Measurements from ENCODE around the gene EXD3. TPM values are rescaled to one million over a fixed set of nuclear protein-coding genes. Genes with fewer than 3 reads are reported as not detected.

EXD3 gene
- total RNA-seq, 2 donors from 2014 or later, result 5.9 to 6.0 TPM

DNA sequence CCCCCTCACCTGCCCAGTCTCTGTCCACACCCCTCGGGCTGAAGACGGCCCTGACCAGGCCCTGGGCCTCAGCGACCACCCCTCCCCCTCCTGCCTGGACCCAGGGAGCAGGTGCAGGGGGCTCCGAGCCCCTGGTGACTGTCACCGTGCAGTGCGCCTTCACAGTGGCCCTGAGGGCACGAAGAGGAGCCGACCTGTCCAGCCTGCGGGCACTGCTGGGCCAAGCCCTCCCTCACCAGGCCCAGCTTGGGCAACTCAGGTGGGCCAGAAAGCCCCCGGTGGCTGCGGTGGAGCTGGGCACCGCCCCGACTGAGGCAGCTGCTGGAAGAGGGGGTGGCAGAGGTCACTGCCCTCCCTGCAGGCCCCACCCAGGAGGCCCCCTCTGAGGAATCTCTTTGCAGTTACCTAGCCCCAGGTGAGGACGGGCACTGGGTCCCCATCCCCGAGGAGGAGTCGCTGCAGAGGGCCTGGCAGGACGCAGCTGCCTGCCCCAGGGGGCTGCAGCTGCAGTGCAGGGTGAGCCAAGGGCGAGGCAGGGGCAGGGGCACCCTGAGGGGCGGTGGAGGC, 10.5 kb upstream of the EXD3 start:
- peaks cover 0 to 7% of the 10 kb centered on the region in 2 donors for H3K4me1 ChIP-seq
- no peaks in the 10 kb centered on the region for H3K36me3 ChIP-seq
- no peak for DNase-seq (ENCODE audit: low spot score)
- H3K27me3 ChIP-seq, result no peaks in the 10 kb centered on the region
- no peak overlapping the region for H3K27ac ChIP-seq
- H3K9me3 ChIP-seq, result no peaks in the 10 kb centered on the region
- H3K4me3 ChIP-seq, result no peak overlapping the region
- TF ChIP-seq, protein P1, sequence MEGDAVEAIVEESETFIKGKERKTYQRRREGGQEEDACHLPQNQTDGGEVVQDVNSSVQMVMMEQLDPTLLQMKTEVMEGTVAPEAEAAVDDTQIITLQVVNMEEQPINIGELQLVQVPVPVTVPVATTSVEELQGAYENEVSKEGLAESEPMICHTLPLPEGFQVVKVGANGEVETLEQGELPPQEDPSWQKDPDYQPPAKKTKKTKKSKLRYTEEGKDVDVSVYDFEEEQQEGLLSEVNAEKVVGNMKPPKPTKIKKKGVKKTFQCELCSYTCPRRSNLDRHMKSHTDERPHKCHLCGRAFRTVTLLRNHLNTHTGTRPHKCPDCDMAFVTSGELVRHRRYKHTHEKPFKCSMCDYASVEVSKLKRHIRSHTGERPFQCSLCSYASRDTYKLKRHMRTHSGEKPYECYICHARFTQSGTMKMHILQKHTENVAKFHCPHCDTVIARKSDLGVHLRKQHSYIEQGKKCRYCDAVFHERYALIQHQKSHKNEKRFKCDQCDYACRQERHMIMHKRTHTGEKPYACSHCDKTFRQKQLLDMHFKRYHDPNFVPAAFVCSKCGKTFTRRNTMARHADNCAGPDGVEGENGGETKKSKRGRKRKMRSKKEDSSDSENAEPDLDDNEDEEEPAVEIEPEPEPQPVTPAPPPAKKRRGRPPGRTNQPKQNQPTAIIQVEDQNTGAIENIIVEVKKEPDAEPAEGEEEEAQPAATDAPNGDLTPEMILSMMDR (IDR thresholded peaks at IDR 0.05), result no peak

DNA sequence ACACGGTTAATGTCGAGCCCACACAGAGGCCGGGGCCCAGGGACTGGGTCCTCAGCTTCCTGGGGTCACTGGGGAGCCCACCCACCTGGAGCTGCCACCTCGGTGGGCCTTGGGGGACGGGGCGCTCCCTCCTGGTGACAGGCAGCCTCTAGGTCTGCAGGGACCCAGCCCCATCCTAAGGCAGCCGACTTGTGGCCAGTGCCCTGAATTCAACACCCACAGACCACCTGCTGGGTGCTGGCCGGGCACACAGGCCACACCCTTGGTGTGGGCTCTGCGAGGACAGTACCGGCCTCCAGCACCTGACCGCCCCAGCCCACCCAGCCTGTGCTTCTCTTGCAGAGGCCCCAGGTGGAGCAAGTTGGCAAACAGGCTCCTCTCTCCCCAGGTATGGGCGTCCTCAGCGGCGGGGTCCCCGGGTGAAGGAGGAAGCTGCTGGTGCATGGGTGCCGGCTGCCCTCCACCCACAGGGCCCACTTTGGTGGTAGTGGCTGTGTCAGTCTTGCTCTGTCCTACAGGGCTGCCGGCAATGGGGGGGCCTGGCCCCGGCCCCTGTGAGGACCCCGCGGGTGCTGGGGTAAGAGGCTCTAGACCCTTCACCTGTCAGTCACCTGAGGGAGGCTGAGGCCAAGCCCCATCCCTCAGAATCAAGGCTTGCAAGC, 9.9 kb upstream of the EXD3 start:
- peaks cover 0 to 7% of the 10 kb centered on the region in 2 donors for H3K4me1 ChIP-seq
- no peak overlapping the region for H3K27ac ChIP-seq
- DNase-seq (ENCODE audit: low spot score), result no peak
- no peak overlapping the region for H3K4me3 ChIP-seq
- TF ChIP-seq, protein P1 (IDR thresholded peaks at IDR 0.05), result no peak
- no peaks in the 10 kb centered on the region for H3K27me3 ChIP-seq
- H3K9me3 ChIP-seq, result no peaks in the 10 kb centered on the region
- H3K36me3 ChIP-seq, result no peaks in the 10 kb centered on the region

DNA sequence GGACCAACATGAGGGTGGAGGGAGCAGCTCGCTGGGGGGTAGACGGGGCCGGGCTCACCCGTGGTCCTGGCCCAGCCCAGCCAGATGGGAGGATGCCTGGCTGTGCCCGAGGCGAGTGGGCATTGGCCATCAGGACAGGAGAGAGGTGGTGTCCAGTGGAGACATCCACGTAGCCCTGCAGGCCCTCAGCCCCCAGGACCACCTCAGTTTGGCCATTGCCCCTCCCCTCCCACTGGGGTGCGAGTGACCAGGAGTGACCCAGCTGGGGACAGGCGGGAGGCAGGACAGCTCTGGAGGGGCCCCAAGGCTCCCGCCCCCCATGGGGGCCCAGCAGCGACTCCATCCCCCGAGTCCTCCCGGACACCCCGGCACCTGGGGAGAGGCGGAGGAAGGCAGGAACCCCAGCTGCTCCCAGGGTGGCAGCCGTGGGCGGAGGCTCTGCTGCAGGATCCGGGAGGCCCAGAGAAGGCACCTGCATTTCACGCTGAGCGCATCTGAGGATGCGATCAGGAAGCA, 8.5 kb upstream of the EXD3 start:
- H3K9me3 ChIP-seq, result no peaks in the 10 kb centered on the region
- TF ChIP-seq, protein P1 (IDR thresholded peaks at IDR 0.05), result no peak
- H3K4me1 ChIP-seq, result peaks cover 0 to 7% of the 10 kb centered on the region in 2 donors
- no peak overlapping the region for H3K4me3 ChIP-seq
- no peaks in the 10 kb centered on the region for H3K36me3 ChIP-seq
- DNase-seq (ENCODE audit: low spot score), result no peak
- no peak overlapping the region for H3K27ac ChIP-seq
- no peaks in the 10 kb centered on the region for H3K27me3 ChIP-seq

DNA sequence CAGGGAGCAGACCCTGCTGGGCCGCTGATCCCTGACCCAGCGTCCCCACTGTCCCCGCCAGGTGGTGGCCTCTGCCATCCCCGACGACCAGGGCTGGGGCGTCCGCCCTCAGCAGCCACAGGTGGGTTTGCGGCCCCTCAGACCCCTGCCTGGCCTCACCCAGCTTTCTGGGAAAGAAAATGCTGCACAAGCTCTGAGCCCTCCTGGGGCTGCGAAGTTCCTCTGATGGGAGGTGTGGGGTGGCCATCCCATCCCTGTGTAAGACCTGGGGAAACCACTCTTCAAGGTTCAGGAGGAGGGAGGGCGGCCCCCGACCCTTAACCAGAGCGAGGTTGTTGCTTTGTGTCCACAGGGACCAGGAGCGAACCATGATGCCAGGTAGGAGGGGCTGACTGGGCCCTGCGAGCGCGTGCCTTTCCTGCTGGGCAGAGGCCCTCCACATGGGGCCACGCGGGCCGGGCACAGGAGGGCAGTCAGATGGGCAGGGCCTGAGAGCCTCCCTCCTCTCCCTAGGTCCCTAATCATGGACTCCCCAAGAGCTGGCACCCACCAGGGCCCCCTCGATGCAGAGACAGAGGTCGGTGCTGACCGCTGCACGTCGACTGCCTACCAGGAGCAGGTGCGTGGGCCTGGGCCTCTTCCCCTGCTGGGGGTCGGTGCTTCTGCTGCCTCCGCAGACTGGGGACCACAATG, 7.9 kb upstream of the EXD3 start:
- Histone ChIP-seq H3K36me3 (no peaks in the 10 kb centered on the region), H3K27ac (no peak overlapping the region), H3K4me3 (no peak overlapping the region), H3K27me3 (no peaks in the 10 kb centered on the region), H3K9me3 (no peaks in the 10 kb centered on the region), H3K4me1 (peaks cover 0 to 2% of the 10 kb centered on the region in 2 donors)
- no peak for DNase-seq (ENCODE audit: low spot score)
- TF ChIP-seq, protein P1 (IDR thresholded peaks at IDR 0.05), result no peak

DNA sequence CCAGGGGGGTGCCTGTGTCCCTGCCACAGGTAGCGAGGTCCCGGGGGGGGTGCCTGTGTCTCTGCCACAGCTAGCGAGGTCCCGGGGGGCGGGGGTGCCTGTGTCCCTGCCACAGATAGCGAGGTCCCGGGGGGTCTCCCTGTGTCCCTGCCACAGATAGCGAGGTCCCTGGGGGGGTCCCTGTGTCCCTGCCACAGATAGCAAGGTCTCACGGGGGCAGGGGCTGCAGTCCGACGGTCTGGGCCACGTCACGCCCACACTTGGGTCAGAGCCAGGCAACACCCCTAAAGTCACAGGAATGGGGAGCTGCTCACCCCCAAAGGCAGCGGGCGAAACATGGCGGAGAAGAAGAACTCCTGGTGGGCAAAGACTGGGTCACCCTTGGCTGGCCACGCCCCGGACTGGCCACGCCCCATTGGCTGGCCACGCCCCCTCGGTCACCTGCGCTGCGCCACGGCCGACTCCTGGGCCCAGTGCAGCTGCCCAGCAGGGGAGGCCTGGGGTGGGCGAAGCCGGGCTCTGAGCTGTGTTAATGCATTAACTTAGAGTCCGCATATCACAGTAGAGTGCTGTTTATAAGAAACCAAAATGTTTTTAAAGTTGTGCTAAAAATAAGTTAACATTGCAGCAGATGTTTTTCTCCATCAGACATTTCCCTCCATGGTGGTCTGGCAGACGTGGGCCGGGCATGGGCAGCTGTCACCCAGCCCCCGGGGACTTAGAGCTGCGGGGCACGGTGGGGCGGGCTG, 7.2 kb upstream of the EXD3 start:
- Histone ChIP-seq H3K27ac (no peak overlapping the region), H3K36me3 (no peaks in the 10 kb centered on the region), H3K27me3 (no peaks in the 10 kb centered on the region), H3K4me1 (no peaks in the 10 kb centered on the region), H3K9me3 (no peaks in the 10 kb centered on the region), H3K4me3 (no peak overlapping the region)
- no peak for DNase-seq (ENCODE audit: low spot score)
- TF ChIP-seq, protein P1 (IDR thresholded peaks at IDR 0.05), result no peak

Measured in right atrium auricular region (tissue), 2 donors.